GM04503 (cell line): ENCODE data around the gene KCNN4.
A peak's percentile ranks its signal among the peaks of the same experiment; 100 is the strongest.

Source experiments
- DNase-seq: peaks from one replicate; pipeline ENCODE4 v3.0.0-alpha.2; 2012; ENCODE audit warnings: low read depth

KCNN4 gene

GRCh38 chr19:43748205-43748594, 32.6 kb downstream of the KCNN4 start:
- no peak for DNase-seq

GRCh38 chr19:43747557-43748204, 33.1 kb downstream of the KCNN4 start:
- no peak for DNase-seq

DNA sequence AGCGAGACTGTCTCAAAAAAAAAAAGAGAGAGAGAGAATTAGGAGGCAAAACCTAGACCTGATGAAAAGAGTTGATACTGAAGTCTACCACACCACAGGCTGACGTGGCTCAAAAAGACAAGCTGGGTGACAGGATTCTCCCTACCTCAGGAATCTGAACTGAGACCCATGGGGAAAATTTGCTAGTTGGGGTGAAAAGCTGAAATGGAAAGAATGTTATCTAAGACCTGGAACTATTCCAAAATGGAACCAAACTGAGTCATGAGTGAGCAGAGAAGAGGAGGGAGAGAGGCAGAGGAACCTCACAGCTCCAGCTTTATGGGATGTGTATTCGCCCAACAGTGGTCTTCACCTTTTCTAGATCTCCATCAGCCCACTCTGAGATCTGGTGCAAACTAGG, 37.7 kb downstream of the KCNN4 start:
- no peak for DNase-seq

DNA sequence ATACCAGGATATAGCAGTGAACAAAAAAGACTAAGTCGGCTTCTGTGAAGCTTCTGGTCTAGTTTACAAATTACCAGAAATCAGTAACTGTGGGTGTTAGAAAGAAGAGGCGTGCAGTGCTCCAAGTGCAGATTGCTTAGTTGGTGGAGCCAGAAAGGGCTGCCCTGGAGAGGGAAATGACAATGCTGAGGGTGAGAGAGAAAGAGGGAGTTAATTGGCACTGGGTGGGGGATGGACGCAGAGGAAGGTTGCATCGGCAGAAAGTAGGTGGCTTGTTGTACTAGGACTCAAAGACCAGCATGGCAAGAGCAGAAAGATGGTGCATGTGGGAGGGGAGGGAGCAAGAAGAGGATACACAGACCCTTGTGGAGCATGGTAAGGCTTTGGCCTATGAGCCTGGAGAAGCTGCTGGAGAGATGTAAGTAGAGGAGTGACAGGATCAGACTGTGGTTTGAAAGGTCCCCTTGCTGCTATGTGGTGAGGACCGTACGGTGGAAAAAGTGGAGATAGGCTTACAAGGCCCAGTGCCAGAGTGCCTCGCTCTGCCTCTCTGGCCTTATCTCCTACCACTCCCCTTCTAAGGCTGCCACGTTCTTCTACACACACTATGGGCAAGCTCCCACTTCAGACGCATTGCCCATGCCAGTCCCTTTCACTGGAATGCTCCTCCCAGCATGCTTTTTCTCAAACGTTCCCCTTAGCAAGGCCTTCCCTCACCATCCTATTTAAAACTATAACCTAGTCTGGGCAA, 39.5 kb downstream of the KCNN4 start:
- DNase-seq: no peak

DNA sequence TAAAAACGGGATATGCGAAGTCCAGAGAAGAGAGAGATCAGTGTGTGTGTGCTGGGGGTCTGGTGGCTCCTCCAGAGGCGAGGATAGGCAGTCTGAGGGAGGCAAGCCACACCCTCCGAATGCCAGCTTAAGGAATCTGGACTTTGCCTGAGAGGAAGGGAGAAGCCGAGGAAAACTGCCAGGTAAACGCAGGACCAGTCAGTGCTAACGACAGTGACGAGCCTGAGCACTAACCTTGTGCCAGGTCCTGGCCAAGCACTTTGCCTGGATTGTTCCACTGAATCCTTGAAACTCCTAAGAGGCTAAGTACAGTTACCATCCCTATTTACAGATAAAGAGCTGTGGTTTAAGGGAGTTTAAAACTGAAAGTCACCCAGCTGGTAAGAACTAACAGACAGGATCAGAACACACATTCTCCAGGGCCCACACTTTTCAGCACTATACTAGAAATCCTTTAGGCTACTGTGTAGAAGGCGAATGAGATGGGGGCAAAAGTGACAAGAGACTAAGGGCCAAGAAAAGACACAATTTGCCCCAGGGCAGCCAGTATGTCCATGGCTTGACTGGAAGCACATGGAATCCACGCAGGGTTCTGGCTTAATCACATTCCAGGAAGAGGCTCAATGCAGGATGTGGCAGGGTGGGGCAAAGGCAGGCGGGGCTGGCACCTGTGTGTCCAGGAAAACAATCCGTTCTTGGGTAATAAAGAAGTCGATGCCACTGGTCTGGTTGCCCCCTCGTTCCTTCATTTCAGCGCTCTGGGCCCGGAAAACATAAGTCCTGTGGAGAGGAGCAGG, 41.1 kb downstream of the KCNN4 start:
- no peak for DNase-seq

GRCh38 chr19:43738780-43739211, 42.0 kb downstream of the KCNN4 start:
- DNase-seq: no peak

DNA sequence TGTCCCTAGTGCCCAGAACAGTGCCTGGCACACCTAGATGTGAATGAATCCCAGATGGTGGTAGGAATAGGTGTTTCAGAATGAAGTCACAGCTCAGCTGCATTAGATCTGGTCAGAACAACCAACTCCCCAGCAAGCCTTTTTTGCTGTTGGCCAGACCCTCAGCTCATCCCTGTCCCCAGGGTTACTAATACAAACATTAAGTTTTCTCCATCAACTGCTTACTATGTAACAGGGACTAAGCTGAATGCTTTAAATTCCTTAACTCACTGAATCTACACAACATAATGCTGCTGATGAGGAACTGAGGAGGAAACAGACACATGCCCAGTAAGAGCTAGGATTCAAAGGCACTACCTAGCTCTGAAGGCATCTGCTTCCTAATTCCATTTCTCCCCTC, 44.8 kb downstream of the KCNN4 start:
- peak; percentile 68 for DNase-seq

DNA sequence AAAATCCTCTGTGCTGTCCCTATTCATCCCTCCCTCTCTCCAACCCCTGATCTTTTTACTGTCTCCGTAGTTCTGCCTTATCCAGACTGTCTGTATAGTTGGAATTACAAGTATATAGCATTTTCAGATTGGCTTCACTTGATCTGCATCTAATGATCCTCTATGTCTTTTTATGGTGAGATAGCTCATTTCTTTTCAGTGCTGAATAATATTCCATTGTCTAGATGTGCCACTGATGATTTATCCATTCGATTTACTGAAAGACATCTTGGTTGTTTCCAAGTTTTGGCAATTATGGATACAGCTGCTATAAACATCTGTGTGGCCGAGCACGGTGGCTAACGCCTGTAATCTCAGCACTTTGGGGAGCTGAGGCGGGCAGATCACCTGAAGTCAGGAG, 45.8 kb downstream of the KCNN4 start:
- no peak for DNase-seq

DNA sequence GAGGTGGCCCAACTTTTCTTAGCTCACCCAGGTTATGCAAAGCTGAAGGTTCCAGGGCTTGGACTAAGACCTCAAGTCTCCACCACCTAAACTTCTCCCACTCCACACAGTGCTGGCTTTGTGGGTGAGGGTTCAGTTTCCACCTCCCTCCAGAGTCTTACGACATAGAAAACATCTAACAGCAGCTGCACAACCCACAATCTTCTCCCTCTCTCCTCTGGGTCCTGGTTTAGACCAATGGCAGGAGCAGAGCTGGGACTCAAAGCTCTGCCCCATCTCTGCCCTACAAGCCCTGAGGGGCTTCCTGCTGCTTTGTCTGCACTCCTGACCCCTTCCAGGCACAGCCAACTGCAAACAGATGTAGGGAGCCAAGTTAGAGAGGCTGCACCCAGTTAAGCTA, 48.9 kb downstream of the KCNN4 start:
- DNase-seq: no peak

GRCh38 chr19:43731346-43731745, 49.4 kb downstream of the KCNN4 start:
- DNase-seq: no peak

GRCh38 chr19:43729919-43730318, 50.9 kb downstream of the KCNN4 start:
- no peak for DNase-seq

GRCh38 chr19:43727593-43727853, 53.2 kb downstream of the KCNN4 start:
- DNase-seq: no peak

- DNase-seq: no peak
These were observed 53.8 kb downstream of the KCNN4 start for GRCh38 chr19:43726736-43727592.

- no peak for DNase-seq
These were observed 55.3 kb downstream of the KCNN4 start for GRCh38 chr19:43725468-43725867.

GRCh38 chr19:43724896-43725295, 55.9 kb downstream of the KCNN4 start:
- DNase-seq: no peak

- DNase-seq: no peak
These were observed 57.2 kb downstream of the KCNN4 start for GRCh38 chr19:43723588-43723987.

DNA sequence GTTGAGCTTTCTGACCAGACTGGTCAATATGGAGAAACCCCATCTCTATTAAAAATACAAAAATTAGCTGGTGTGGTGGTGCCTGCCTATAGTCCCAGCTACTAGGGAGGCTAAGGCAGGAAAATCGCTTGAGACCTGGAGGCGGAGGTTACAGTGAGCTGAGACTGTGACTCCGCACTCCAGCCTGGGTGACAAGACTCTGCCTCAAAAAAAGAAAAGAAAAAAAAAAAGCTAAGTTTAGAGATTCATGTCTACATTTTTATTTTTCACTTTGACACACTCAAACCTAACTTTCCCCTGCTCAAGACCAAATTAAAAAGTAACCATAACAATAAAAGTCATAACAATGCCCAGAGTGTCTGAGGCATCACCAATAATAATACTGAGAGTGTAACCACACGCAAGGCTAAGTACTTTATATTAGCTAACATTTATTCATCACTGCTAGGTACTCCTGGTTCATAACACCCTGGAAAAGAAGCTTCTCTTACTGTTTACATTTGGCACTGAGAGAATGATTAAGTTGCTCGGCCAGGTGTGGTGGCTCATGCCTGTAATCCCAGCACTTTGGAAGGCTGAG, 59.2 kb downstream of the KCNN4 start:
- no peak for DNase-seq

DNA sequence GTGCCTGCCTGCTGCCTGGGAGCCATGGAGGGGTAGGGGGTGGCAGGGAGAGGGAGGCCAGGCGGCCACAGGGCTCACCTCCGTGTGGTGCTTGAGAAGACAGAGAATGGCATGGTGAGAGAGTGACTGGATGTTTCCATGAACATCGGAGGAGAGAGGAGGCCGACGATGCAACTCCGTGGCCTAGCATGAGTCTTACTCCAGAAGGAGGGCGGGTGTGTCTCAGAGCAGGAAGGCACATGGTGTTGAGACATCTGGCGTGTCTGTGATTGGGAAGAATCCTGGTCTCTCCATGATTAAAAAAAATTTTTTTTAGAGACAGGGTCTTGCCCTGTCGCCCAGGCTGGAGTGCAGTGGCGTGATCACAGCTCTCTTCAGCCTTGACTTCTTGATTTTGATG, 59.8 kb downstream of the KCNN4 start:
- no peak for DNase-seq

DNA sequence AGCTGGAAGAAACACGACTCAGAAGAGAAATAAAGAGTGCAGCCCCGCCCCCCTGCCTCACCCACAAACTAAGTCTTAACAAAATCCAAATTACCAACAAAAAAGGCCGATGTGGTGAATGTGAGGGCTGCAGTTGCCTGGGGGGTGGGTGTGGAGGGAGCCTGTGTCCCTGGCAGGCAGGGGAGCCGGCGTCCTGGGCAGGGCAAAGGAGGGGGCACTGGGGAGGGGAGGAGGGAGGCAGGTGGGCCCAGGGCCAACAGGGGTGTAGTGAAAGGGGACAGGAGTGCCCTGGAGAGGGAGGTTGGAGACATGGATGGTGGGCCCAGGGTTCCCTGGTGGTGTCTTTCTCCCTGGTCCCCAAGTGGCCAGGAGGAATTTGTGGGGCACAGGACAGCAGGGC, 60.9 kb downstream of the KCNN4 start:
- no peak for DNase-seq

GRCh38 chr19:43719378-43719868, 61.4 kb downstream of the KCNN4 start:
- no peak for DNase-seq

- no peak for DNase-seq
These were observed 62.0 kb downstream of the KCNN4 start for GRCh38 chr19:43718627-43719377.
